ENCODE measurements around the gene KRT3.
A peak's percentile ranks its signal among the peaks of the same experiment; 100 is the strongest.
"Not testable (repeated sequence)": the region's sequence is repeated elsewhere in the genome, so short reads cannot be mapped to it uniquely, and the experiment has no call there.

The KRT3 gene

DNA sequence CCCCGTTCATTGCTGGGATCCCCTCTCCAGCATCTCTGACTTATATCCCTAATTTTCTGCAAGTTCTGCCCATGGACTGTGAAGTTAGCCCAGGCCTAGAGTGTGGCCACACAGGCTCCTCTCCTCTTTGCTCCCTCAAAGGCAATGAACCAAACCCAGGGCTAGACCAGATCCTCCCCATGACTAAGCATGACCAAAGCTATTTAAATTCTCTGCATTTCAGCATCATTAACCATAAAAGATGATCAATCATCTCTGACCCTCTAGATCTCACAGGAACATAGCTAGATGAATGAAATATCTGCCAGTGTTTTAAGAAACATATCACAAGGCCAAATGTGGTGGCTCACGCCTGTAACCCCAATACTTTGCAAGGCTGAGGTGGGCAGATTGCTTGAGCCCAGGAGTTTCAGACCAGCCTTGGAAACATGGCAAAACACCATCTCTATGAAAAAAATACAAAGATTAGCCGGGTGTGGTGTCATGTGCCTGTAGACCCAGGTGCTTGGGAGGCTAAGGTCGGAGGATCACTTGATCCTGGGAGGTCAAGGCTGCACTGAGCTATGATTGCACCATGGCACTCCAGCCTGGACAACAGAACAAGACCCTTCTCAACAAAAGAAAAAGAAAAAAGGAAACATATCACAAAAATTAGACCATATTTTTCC is 2.2 kb upstream of the KRT3 start:
- peak in 1 of 2 experiments; percentile 29 for DNase-seq (ENCODE audit: low read depth in 2 of 2)

GRCh38 chr12:52797529-52797894 is 1.6 kb upstream of the KRT3 start:
- no peak for DNase-seq (ENCODE audit: low read depth in 2 of 2)

GRCh38 chr12:52796839-52797528 is 1.1 kb upstream of the KRT3 start:
- no peak for DNase-seq (ENCODE audit: low read depth in 2 of 2)

- no peak for DNase-seq (ENCODE audit: low read depth in 2 of 2)
Observed at GRCh38 chr12:52796429-52796794, 495 bp upstream of the KRT3 start.

- not testable (repeated sequence) for DNase-seq (ENCODE audit: low read depth in 2 of 2)
Observed at GRCh38 chr12:52795332-52795674, 614 bp downstream of the KRT3 start.

GRCh38 chr12:52794479-52795331 is 1.2 kb downstream of the KRT3 start:
- peak in 1 of 2 experiments; percentile 12 for DNase-seq (ENCODE audit: low read depth in 2 of 2)

GRCh38 chr12:52792185-52793029 is 3.5 kb downstream of the KRT3 start:
- no peak for DNase-seq (ENCODE audit: low read depth in 2 of 2)

GRCh38 chr12:52791271-52792184 is 4.4 kb downstream of the KRT3 start:
- DNase-seq (ENCODE audit: low read depth in 2 of 2) = no peak

GRCh38 chr12:52790427-52791270 is 5.3 kb downstream of the KRT3 start:
- DNase-seq (ENCODE audit: low read depth in 2 of 2) = no peak

GRCh38 chr12:52789637-52790426 is 6.1 kb downstream of the KRT3 start:
- no peak for DNase-seq (ENCODE audit: low read depth in 2 of 2)

DNA sequence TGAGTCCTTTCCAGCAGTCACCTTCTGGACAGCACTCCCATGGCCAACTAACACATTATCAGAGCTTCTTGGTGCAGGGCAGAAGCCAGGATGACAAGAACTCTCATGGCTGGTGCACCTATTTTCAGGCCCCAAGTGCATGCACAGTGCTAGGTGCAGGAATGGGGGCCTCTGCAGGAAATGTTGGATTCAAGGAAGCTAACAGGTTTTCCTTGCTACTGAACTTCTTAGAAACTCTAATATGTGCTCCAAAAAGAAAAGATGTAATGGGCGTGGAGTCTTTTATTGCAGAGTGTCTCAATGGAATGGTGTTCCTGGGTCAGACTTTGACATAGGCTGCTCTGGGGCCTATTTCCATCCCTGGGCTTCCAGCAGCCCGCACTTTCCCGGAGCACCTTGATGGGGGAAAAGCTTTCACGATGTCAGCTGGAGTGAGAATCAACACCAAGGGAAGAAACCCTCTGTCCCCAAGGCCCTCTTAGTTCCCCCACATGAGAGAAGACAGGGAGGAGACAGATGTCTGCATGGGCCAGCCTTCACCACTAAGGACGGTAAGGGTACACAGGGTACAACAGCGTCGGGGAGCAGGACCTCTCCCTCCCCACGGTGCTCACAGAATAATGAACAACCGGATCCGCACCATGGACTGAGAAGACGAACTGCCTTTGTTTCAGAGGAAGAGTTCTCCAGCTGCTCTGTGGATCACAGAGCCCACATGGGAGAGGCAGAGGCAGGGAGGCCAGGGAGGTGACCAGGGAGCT is 6.9 kb downstream of the KRT3 start:
- DNase-seq (ENCODE audit: low read depth in 2 of 2) = no peak

DNA sequence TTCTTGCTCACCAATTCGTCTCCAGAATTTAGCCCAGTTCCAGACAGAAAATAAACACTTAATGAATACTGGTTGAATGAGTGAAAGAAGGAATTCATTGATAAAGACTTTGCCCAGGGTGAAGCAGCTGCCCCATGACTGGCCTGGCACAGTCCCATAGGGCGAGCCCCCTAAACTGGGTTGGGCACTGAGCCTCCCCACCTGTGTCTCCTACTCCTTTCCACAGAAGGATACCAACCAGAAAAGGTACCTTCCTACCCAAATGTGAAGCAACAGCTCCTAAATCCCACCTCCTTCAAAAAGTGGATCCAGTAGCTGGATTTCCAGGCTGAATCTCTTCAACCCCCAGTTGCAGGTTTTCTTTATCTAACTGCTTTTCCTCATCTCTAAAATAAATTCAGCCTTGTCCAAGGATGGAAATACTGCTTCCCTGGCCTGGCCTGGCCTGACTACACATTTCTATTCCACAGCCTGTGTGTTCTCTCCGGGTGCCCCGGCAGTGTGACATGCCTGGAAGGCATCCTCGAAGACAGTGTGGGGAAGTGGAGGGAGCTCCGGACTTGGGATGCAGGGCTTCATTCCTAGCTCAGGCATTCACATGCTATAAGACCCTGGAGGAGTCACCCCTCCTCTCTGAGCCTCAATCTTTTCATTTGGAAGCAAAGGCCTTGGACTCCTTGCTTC is 7.6 kb downstream of the KRT3 start:
- no peak for DNase-seq (ENCODE audit: low read depth in 2 of 2)

- no peak for DNase-seq (ENCODE audit: low read depth in 2 of 2)
Observed at GRCh38 chr12:52787324-52788191, 8.4 kb downstream of the KRT3 start.

- no peak for DNase-seq (ENCODE audit: low read depth in 2 of 2)
Observed at GRCh38 chr12:52784909-52785308, 11.0 kb downstream of the KRT3 start.

- no peak for DNase-seq (ENCODE audit: low read depth in 2 of 2)
Observed at GRCh38 chr12:52783563-52784316, 12.2 kb downstream of the KRT3 start.

GRCh38 chr12:52782502-52782901 is 13.4 kb downstream of the KRT3 start:
- DNase-seq (ENCODE audit: low read depth in 2 of 2) = no peak

Measured in fibroblast of skin of left biceps (primary cell).